Heart left ventricle (tissue), 16 donors: Measurements from ENCODE around the gene SH3BP1. TPM values are rescaled to one million over a fixed set of nuclear protein-coding genes. Genes with fewer than 3 reads are reported as not detected.
A peak's percentile ranks its signal among the peaks of the same experiment; 100 is the strongest.

Source experiments
- ATAC-seq, 4 donors: fragments of 200-7000 bp; cut with Tn5 transposase; one replicate each; pipeline ENCODE4 v1.9.1; 2020 to 2022; ENCODE audit warnings: moderate library complexity in 4 of 4, mild to moderate bottlenecking in 3 of 4, moderate number of reproducible peaks in 1 of 4
- DNase-seq, 5 donors: peaks; one replicate each; pipeline ENCODE4 v3.0.0-alpha.2; 2020
- H3K27ac ChIP-seq, 12 donors: fragments of 200-600 bp; sonication (generic) in 4 of 12; one replicate each; pipeline versions ENCODE4 v1.5.0 to v1.8.0; 2016 to 2022; ENCODE audit warnings: mild to moderate bottlenecking in 2 of 12
- H3K27me3 ChIP-seq, 9 donors: fragments of 200-600 bp; sonication (generic) in 2 of 9; one replicate each; pipeline versions ENCODE4 v1.5.1 to v1.8.0; 2016 to 2022; ENCODE audit warnings: mild to moderate bottlenecking in 3 of 9
- H3K36me3 ChIP-seq, 9 donors: fragments of 200-600 bp; sonication (generic) in 2 of 9; one replicate each; pipeline versions ENCODE4 v1.5.0 to v1.8.0; 2018 to 2022; ENCODE audit warnings: mild to moderate bottlenecking in 2 of 9
- H3K4me1 ChIP-seq, 12 donors: fragments of 200-600 bp; sonication (generic) in 4 of 12; one replicate each; pipeline versions ENCODE4 v1.5.0 to v1.8.0; 2016 to 2022; ENCODE audit warnings: mild to moderate bottlenecking in 3 of 12
- H3K4me3 ChIP-seq, 12 donors: fragments of 200-600 bp; sonication (generic) in 4 of 12; one replicate each; pipeline versions ENCODE4 v1.5.0 to v1.8.0; 2017 to 2022; ENCODE audit warnings: mild to moderate bottlenecking in 9 of 12, moderate library complexity in 4 of 12
- H3K9me3 ChIP-seq, 12 donors: fragments of 200-600 bp; sonication (generic) in 4 of 12; one replicate each; pipeline versions ENCODE4 v1.5.0 to v1.8.0; 2016 to 2022; ENCODE audit warnings: mild to moderate bottlenecking in 1 of 12
- POLR2A ChIP-seq, 2 donors: fragments of 450-650 bp; IDR thresholded peaks; one replicate each; pipeline ENCODE4 v1.6.1; 2017; ENCODE audit warnings: antibody characterized with exemption in 2 of 2, mild to moderate bottlenecking in 2 of 2, moderate library complexity in 2 of 2
- WGBS, 4 donors: extraction: QIAGEN DNeasy Blood & Tissue Kit in 2 of 4; methylation state at CpG; one replicate each; pipeline versions ENCODE4 v1.1.5 to v1.1.7; 2013 to 2018; 5-methylcytosine and 5-hydroxymethylcytosine counted together
- intact Hi-C, 10 donors: fragments of 100-400 bp; cut with DNase I; formaldehyde crosslinking; loops; one replicate each; pipeline versions ENCODE4 v1.11.1 to v1.14.2; 2022
- polyA plus RNA-seq, 2 donors: library from polyadenylated mRNA; stranded (reverse); fragments of 200-250 nt; gene quantifications; one replicate each; pipeline ENCODE4 v1.2.3, GENCODE V29; 2013
- total RNA-seq, 9 donors: library from RNA; depleted of rRNA in 2 of 9; stranded (reverse); fragments of >200 nt in 2 of 9; fragmentation: NEBNext Ultra II Directional in 3 of 9; extraction: Animal tissue kit (Norgen Biotek cat#: 25700) in 3 of 9; gene quantifications; one replicate each; pipeline versions ENCODE4 v1.1.0 to v1.2.4, GENCODE V29; 2016 to 2023
- TF ChIP-seq, protein P1 (sequence below), 12 donors: fragments of 200-600 bp; sonication (generic) in 4 of 12; IDR thresholded peaks; one replicate each; pipeline versions ENCODE4 v1.5.0 to v1.8.0; 2018 to 2022; ENCODE audit warnings: antibody characterized with exemption in 12 of 12, mild to moderate bottlenecking in 5 of 12
- donor health status: ischemic (EF 13 %, LVEDD 7.1; RV severe dilation, severe dysfunction).
- donor health status: healthy with polysubstance abuse.
- donor health status: DM: no; HTN: yes; CAD: no.
- donor health status: DM: no; HTN: no; CAD: no.
- donor health status: ischemic (EF 25% LVEDD 6.9; RV normal size, moderate dysfunction).
- donor health status: ischemic (EF 25% LVEDD 5.7; RV mildly dilated, moderate dysfunction).
- donor health status: healthy.
- donor health status: DM: yes; HTN: yes; CAD: no.
- donor health status: ischemic (EF 35%, LVEDD 5.7; RV mildly dilated, moderate dysfunction).
- donor health status: nonischemic (EF 11% LVEDD 7.7; RV severe dilation, severe dysfunction).
- donor health status: DM: yes; HTN: yes; CAD: no.
- donor health status: PGD.
- donor health status: ischemic (EF 29% LVEDD 5.4; RV normal size, mild dysfunction).
- donor health status: nonischemic (EF 23%, LVEDD 6.1; RV moderate dilation, normal function).

Gene SH3BP1
- total and polyA plus RNA-seq, 11 donors = 0.44 to 19.7 (median 2.0) TPM

DNA sequence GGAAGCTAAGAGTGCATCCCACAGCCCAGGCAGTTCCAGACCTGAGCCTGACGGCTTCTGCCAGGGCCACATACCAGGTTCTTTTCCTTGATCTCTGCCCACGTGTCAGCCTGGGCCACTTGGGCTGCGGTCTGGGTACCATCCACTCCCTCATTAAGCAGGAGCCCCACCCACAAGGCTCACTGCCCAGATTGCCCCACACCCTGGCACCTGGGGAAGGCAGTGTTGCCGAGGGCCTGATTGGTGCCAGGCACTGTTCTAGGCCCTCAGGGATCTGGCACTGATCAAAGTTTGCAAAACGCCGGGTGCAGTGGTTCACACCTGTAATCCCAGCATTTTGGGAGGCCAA lies 15.5 kb upstream of the SH3BP1 start:
- no peaks in the 10 kb centered on the region for H3K27me3 ChIP-seq
- WGBS, 4 donors = 88 to 100% (median 92%) methylated on average over 5 to 6 of the region's 6 CpGs
- H3K36me3 ChIP-seq = peaks cover 0 to 79% (median 43%) of the 10 kb centered on the region in 9 donors
- DNase-seq (no peak), ATAC-seq (no peak)
- H3K27ac ChIP-seq = peak overlapping the region in 2 of 12 donors; percentile 47 to 90
- no peaks in the 10 kb centered on the region for H3K9me3 ChIP-seq
- peaks cover 0 to 41% (median 25%) of the 10 kb centered on the region in 12 donors for H3K4me1 ChIP-seq
- no peak for TF ChIP-seq POLR2A (IDR thresholded peaks at IDR 0.05)
- TF ChIP-seq, protein P1, sequence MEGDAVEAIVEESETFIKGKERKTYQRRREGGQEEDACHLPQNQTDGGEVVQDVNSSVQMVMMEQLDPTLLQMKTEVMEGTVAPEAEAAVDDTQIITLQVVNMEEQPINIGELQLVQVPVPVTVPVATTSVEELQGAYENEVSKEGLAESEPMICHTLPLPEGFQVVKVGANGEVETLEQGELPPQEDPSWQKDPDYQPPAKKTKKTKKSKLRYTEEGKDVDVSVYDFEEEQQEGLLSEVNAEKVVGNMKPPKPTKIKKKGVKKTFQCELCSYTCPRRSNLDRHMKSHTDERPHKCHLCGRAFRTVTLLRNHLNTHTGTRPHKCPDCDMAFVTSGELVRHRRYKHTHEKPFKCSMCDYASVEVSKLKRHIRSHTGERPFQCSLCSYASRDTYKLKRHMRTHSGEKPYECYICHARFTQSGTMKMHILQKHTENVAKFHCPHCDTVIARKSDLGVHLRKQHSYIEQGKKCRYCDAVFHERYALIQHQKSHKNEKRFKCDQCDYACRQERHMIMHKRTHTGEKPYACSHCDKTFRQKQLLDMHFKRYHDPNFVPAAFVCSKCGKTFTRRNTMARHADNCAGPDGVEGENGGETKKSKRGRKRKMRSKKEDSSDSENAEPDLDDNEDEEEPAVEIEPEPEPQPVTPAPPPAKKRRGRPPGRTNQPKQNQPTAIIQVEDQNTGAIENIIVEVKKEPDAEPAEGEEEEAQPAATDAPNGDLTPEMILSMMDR (IDR thresholded peaks at IDR 0.05) = no peak
- intact Hi-C loops = loop anchor here in 4 of 10 donors (2.0 to 5.0 kb wide), 3 partner anchors 55 to 168 kb away; no protein-coding TSS in a partner anchor
- no peak overlapping the region for H3K4me3 ChIP-seq

DNA sequence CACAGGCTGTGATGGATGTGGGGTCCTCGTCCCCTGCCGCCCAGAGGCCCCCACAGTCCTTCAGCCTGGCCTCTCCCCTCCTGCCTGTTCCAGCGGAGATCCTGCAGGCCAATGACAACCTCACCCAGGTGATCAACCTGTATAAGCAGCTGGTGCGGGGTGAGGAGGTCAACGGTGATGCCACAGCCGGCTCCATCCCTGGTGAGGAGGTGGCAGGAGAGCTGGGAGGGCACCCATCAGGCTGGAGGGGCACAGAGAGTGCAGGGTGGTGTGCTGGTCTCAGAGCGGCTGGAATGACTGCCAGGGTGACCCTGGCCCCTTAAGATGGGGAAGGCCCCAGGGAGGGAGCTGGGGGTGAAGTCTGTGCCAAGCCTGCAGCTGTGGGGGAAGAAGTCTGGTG lies 14.6 kb upstream of the SH3BP1 start:
- ATAC-seq (no peak), DNase-seq (no peak)
- Histone ChIP-seq H3K4me3 (no peak overlapping the region), H3K27me3 (no peaks in the 10 kb centered on the region), H3K36me3 (peaks cover 0 to 78% (median 43%) of the 10 kb centered on the region in 9 donors), H3K27ac (peak overlapping the region in 2 of 12 donors; percentile 5 to 90), H3K9me3 (no peaks in the 10 kb centered on the region), H3K4me1 (peaks cover 0 to 41% (median 25%) of the 10 kb centered on the region in 12 donors)
- intact Hi-C loops = loop anchor here in 5 of 10 donors (2.0 to 5.0 kb wide), 4 partner anchors 52 to 167 kb away; partner anchors contain the start of gene LGALS1 (in 1 of the 5)
- 92 to 96% (median 93%) methylated on average over 6 to 7 of the region's 7 CpGs for WGBS, 4 donors
- TF ChIP-seq, protein P1 (IDR thresholded peaks at IDR 0.05) = no peak
- no peak for TF ChIP-seq POLR2A (IDR thresholded peaks at IDR 0.05)

DNA sequence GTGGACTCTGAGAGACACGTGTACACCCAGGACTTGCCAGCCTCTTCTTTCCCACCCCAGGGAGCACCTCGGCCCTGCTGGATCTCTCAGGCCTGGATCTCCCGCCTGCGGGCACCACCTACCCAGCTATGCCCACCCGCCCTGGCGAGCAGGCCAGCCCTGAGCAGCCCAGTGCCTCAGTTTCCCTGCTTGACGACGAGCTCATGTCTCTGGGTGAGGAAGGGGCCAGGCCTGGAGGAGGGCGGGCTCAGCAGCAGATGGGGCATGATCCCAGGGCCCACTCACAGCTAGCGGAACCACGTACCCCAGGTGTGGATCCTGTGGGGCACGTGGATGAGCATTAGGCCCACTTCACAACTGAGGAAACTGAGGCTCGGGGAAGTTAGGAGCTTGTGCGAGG lies 13.7 kb upstream of the SH3BP1 start:
- peaks cover 0 to 78% (median 40%) of the 10 kb centered on the region in 9 donors for H3K36me3 ChIP-seq
- DNase-seq (no peak), ATAC-seq (no peak)
- intact Hi-C loops = loop anchor here in 2 of 10 donors (2.0 to 5.0 kb wide), 2 partner anchors 52 to 53 kb away; partner anchors contain the start of gene LGALS1 (in 1 of the 2)
- H3K27me3 ChIP-seq = no peaks in the 10 kb centered on the region
- TF ChIP-seq, protein P1 (IDR thresholded peaks at IDR 0.05) = no peak
- no peak for TF ChIP-seq POLR2A (IDR thresholded peaks at IDR 0.05)
- H3K27ac ChIP-seq = peak overlapping the region in 10 of 12 donors; percentile 15 to 90 (median 65)
- WGBS, 4 donors = 87 to 91% (median 88%) methylated on average over 8 to 14 of the region's 14 CpGs
- peaks cover 0 to 41% (median 25%) of the 10 kb centered on the region in 12 donors for H3K4me1 ChIP-seq
- H3K9me3 ChIP-seq = no peaks in the 10 kb centered on the region
- no peak overlapping the region for H3K4me3 ChIP-seq

DNA sequence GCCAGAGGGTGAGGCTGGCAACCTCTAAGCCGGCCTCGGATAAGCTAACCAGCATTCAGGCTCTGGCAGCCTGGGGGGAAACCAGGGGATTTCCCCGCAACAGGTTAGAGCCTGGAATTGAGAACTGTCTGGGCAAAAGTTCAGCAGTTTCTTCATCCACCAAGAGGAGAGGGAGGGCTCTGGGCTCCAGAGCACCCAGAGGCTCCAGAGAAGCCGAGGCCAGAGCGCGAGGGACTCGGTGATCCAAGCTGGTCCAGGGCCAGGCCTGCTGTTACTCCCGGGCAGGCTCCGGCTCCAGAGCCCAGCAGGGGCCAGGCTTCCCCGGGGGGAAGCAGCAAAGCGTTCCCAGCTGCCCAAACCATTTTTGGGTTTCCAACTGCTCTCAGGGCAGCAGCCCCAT lies 13.3 kb upstream of the SH3BP1 start:
- peak overlapping the region in 10 of 12 donors; percentile 15 to 90 (median 65) for H3K27ac ChIP-seq

More for the DNA sequence above, 13.3 kb upstream of the SH3BP1 start:
- peak; percentile 64 to 88 (median 71) for DNase-seq
- ATAC-seq = peak; percentile 34 to 69 (median 68)
- Histone ChIP-seq H3K4me3 (no peak overlapping the region), H3K4me1 (peaks cover 0 to 44% (median 26%) of the 10 kb centered on the region in 12 donors), H3K27me3 (no peaks in the 10 kb centered on the region), H3K9me3 (no peaks in the 10 kb centered on the region), H3K36me3 (peaks cover 0 to 78% (median 36%) of the 10 kb centered on the region in 9 donors)
- TF ChIP-seq, protein P1 (IDR thresholded peaks at IDR 0.05) = peak in 1 of 12 donors; percentile 12
- no peak for TF ChIP-seq POLR2A (IDR thresholded peaks at IDR 0.05)
- WGBS, 4 donors = 55 to 68% (median 61%) methylated on average over 9 to 11 of the region's 11 CpGs
- intact Hi-C loops = loop anchor here in 1 of 10 donors (5.0 kb wide), 1 partner anchor 51 kb away; the partner anchor contains the start of gene LGALS1
